Loucy (cell line): Measurements from ENCODE around the gene SCN5A.

Experiments
- H2AFZ ChIP-seq: fragments of 200-600 bp; sonication (generic); 2 replicates; pipeline ENCODE4 v1.6.0; 2016; ENCODE audit warnings: antibody characterized with exemption, mild to moderate bottlenecking, low read length, moderate library complexity
- H3F3A ChIP-seq: fragments of 200-600 bp; 2 replicates; pipeline ENCODE4 v1.6.0; 2016; ENCODE audit warnings: antibody characterized with exemption, low read depth, mild to moderate bottlenecking
- H3K27me3 ChIP-seq: fragments of 200-600 bp; sonication (generic); 2 replicates; pipeline ENCODE4 v1.6.1; 2014; ENCODE audit warnings: low read length, mild to moderate bottlenecking; ENCODE audit not compliant: insufficient read depth, poor library complexity, severe bottlenecking
- H3K36me3 ChIP-seq: fragments of 200-600 bp; sonication (generic); 2 replicates; pipeline ENCODE4 v1.6.1; 2016; ENCODE audit warnings: low read length; ENCODE audit not compliant: insufficient read depth
- H3K4me1 ChIP-seq: fragments of 200-600 bp; sonication (generic); 2 replicates; pipeline ENCODE4 v1.5.1; 2014; ENCODE audit warnings: low read length, mild to moderate bottlenecking; ENCODE audit not compliant: insufficient read depth, poor library complexity, severe bottlenecking
- H3K4me2 ChIP-seq: fragments of 200-600 bp; sonication (generic); 2 replicates; pipeline ENCODE4 v1.6.0; 2014; ENCODE audit warnings: antibody characterized with exemption, low read length, low read depth, mild to moderate bottlenecking; ENCODE audit not compliant: poor library complexity, severe bottlenecking
- H3K4me3 ChIP-seq: fragments of 200-600 bp; sonication (generic); 2 replicates; pipeline ENCODE4 v1.5.1; 2014; ENCODE audit warnings: low read length, mild to moderate bottlenecking, mixed read lengths; ENCODE audit not compliant: poor library complexity, severe bottlenecking
- H3K79me2 ChIP-seq: fragments of 200-600 bp; sonication (generic); 2 replicates; pipeline ENCODE4 v1.6.1; 2014; ENCODE audit warnings: low read length; ENCODE audit not compliant: insufficient read depth
- H3K9ac ChIP-seq: fragments of 200-600 bp; sonication (generic); 2 replicates; pipeline ENCODE4 v1.6.0; 2014; ENCODE audit warnings: mild to moderate bottlenecking, low read depth, low read length, moderate library complexity; ENCODE audit not compliant: poor library complexity, severe bottlenecking
- H3K9me2 ChIP-seq: fragments of 200-600 bp; sonication (generic); replicated peaks from 2 replicates; pipeline ENCODE4 v1.6.1; 2016; ENCODE audit warnings: low read depth, low read length, mixed read lengths
- H3K9me3 ChIP-seq: fragments of 200-600 bp; sonication (generic); 2 replicates; pipeline ENCODE4 v1.6.1; 2014; ENCODE audit warnings: mild to moderate bottlenecking, antibody characterized with exemption, low read length, low read depth; ENCODE audit not compliant: insufficient read depth
- H4K20me1 ChIP-seq: fragments of 200-600 bp; sonication (generic); 2 replicates; pipeline ENCODE4 v1.6.0; 2014; ENCODE audit warnings: antibody characterized with exemption, low read length, mild to moderate bottlenecking; ENCODE audit not compliant: insufficient read depth, poor library complexity, severe bottlenecking
- EZH2phosphoT487 ChIP-seq: fragments of 200-600 bp; IDR thresholded peaks from 2 replicates; pipeline ENCODE4 v1.6.1; 2018; ENCODE audit warnings: antibody characterized with exemption, mild to moderate bottlenecking, moderate library complexity, borderline replicate concordance
- TF ChIP-seq, protein P1 (sequence below): fragments of 200-600 bp; sonication (generic); conservative IDR thresholded peaks from 2 replicates; pipeline ENCODE4 v1.5.1; 2014; ENCODE audit warnings: mild to moderate bottlenecking, antibody characterized with exemption, low read length

SCN5A gene

DNA sequence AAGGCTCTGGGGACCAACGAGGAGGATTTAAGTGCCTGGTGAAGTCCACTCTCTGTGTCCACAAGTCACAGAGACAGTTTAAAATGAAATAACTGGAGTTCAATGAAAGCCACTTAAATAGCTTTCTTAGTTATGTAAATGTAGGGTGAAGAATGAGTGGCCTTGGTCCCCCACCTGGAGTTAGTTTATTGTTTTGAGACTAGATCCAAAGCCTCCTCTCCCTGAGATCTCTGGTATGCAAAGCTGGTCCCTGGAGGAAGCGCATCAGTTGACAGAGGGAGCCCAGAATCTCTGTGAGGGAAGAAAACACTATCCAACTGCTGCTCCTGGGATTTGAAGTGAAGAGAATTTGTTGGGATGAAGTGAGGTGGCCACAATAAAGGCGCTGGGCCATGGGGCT, 112.8 kb downstream of the SCN5A start:
- no peaks in the 10 kb centered on the region for H3K9me3 ChIP-seq
- no peaks in the 10 kb centered on the region for H3K36me3 ChIP-seq
- H3K4me1 ChIP-seq, result no peaks in the 10 kb centered on the region

DNA sequence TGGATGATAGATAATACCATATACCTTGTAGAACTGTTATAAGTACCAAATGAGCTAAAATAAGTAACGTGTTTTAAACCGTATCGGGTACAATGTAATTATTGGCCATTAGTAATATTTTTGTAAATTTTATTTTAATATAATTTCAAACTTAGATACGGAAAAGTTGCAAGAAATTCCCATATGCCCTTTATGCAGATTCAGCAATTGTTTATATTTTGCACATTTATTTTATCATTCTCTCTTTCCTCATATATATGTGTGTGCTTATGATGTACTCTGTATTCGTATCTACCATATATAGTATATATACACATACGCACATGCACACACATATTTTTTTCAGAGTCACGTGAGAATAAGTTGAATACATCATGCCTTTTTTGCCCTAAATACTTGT, 114.9 kb downstream of the SCN5A start:
- H3K9me3 ChIP-seq, result no peaks in the 10 kb centered on the region

More for the DNA sequence above, 112.8 kb downstream of the SCN5A start:
- Histone ChIP-seq H3K27me3 (no peaks in the 10 kb centered on the region), H3K79me2 (no peaks in the 10 kb centered on the region), H3K4me3 (no peak overlapping the region), H2AFZ (no peak overlapping the region), H3K9ac (no peak overlapping the region), H4K20me1 (no peaks in the 10 kb centered on the region), H3K4me2 (no peak overlapping the region), H3K9me2 (no peaks in the 10 kb centered on the region), H3F3A (no peaks in the 10 kb centered on the region)
- TF ChIP-seq, protein P1, sequence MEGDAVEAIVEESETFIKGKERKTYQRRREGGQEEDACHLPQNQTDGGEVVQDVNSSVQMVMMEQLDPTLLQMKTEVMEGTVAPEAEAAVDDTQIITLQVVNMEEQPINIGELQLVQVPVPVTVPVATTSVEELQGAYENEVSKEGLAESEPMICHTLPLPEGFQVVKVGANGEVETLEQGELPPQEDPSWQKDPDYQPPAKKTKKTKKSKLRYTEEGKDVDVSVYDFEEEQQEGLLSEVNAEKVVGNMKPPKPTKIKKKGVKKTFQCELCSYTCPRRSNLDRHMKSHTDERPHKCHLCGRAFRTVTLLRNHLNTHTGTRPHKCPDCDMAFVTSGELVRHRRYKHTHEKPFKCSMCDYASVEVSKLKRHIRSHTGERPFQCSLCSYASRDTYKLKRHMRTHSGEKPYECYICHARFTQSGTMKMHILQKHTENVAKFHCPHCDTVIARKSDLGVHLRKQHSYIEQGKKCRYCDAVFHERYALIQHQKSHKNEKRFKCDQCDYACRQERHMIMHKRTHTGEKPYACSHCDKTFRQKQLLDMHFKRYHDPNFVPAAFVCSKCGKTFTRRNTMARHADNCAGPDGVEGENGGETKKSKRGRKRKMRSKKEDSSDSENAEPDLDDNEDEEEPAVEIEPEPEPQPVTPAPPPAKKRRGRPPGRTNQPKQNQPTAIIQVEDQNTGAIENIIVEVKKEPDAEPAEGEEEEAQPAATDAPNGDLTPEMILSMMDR, result no peak
- TF ChIP-seq EZH2phosphoT487, result no peak

DNA sequence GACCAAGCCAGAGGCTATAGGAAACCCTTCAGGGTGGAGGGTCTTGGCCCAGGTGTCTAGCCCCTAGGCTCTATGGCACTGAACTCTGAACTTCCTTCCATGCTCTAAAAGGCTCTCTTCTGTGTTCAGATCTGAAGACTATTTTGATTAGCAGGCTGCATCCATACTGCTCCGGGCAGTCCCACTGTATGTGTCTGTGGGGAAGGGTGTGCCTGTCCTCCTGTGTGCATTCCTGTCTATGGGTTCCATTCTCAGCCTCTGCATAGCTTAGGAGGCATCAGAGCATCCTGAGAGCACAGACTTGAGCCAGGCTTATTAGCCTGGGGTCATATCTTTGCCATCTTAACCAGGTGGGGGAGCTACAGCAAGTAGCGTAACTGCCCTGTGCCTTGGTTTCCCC, 115.3 kb downstream of the SCN5A start:
- H3K9me3 ChIP-seq, result no peaks in the 10 kb centered on the region
- TF ChIP-seq EZH2phosphoT487, result no peak
- TF ChIP-seq, protein P1, result no peak
- H3K27me3 ChIP-seq, result no peaks in the 10 kb centered on the region
- no peak overlapping the region for H3K9ac ChIP-seq
- H3K79me2 ChIP-seq, result no peaks in the 10 kb centered on the region
- no peaks in the 10 kb centered on the region for H4K20me1 ChIP-seq
- H2AFZ ChIP-seq, result no peak overlapping the region
- H3K4me3 ChIP-seq, result no peak overlapping the region
- H3K9me2 ChIP-seq, result no peaks in the 10 kb centered on the region
- H3F3A ChIP-seq, result no peaks in the 10 kb centered on the region
- no peaks in the 10 kb centered on the region for H3K36me3 ChIP-seq
- no peak overlapping the region for H3K4me2 ChIP-seq
- no peaks in the 10 kb centered on the region for H3K4me1 ChIP-seq

More for the DNA sequence above, 114.9 kb downstream of the SCN5A start:
- H3K4me1 ChIP-seq, result no peaks in the 10 kb centered on the region
- H3K9ac ChIP-seq, result no peak overlapping the region
- H3K4me2 ChIP-seq, result no peak overlapping the region
- H3F3A ChIP-seq, result no peaks in the 10 kb centered on the region
- no peaks in the 10 kb centered on the region for H4K20me1 ChIP-seq
- no peaks in the 10 kb centered on the region for H3K9me2 ChIP-seq
- no peaks in the 10 kb centered on the region for H3K27me3 ChIP-seq
- no peak overlapping the region for H3K4me3 ChIP-seq
- no peaks in the 10 kb centered on the region for H3K36me3 ChIP-seq
- no peak overlapping the region for H2AFZ ChIP-seq
- H3K79me2 ChIP-seq, result no peaks in the 10 kb centered on the region
- no peak for TF ChIP-seq EZH2phosphoT487
- TF ChIP-seq, protein P1, result no peak
